ENCODE data around the gene DRD4. TPM values are rescaled to one million over a fixed set of nuclear protein-coding genes. Genes with fewer than 3 reads are reported as not detected.
A peak's percentile ranks its signal among the peaks of the same experiment; 100 is the strongest.

Gene DRD4
- total and polyA plus RNA-seq, 2 of the 13 experiments (the other 11 are each of a cell fraction or from before 2014, with no cell fraction given) = 0.09 to 0.13 TPM

GRCh38 chr11:607020-607780 is 29.9 kb upstream of the DRD4 start:
- intact Hi-C loops (cut with micrococcal nuclease; ENCODE audit: unreplicated experiment) = no loop called here
- Histone ChIP-seq H3K4me3 (replicated peaks in 1 of 3; ENCODE audit: insufficient read depth in 1 of 3, low read depth in 2 of 3, low read length in 3 of 3) (no peak overlapping the region), H3K4me2 (ENCODE audit: low read depth, low read length) (no peak overlapping the region), H2AFZ (ENCODE audit: low read length) (no peak overlapping the region), H3K9ac (ENCODE audit: insufficient read depth, low read depth, low read length) (no peak overlapping the region), H3K79me2 (ENCODE audit: insufficient read depth, low read length) (no peaks in the 10 kb centered on the region), H3K9me3 (ENCODE audit: low read length) (no peaks in the 10 kb centered on the region), H3K4me1 (ENCODE audit: insufficient read depth, low read length) (no peaks in the 10 kb centered on the region), H3K27me3 (ENCODE audit: control insufficient read depth in 1 of 2, insufficient read depth in 2 of 2, low read length in 2 of 2) (no peaks in the 10 kb centered on the region), H3K36me3 (replicated peaks in 1 of 2; ENCODE audit: control insufficient read depth in 1 of 2, insufficient read depth in 2 of 2, low read length in 2 of 2) (peaks cover 53 to 93% of the 10 kb centered on the region in 2 experiments; a peak in 4 of 5 replicates), H3K27ac (ENCODE audit: extremely low read length, insufficient read depth, low read length) (no peak overlapping the region), H4K20me1 (ENCODE audit: insufficient read depth, low read length) (peaks cover 6% of the 10 kb centered on the region; the same call in 1 of the 2 replicates)
- POLR2A ChIA-PET = interaction anchor here (1.3 kb wide), 1 partner anchor 19 kb away, joined by 3 read pairs; no protein-coding TSS in a partner anchor
- ATAC-seq (no peak), DNase-seq (ENCODE audit: low spot score) (no peak), FAIRE-seq (no peak)
- in situ Hi-C loops (cut with HindIII; ENCODE audit: extremely low pct_ligation_motif_present, low pct_unique_long_range_greater_than_20kb) = no loop called here
- no TSS peak for BruUV-seq (replicated peaks)
- 93% methylated on average over 12 of the region's 35 CpGs for WGBS (ENCODE audit: low lambda C conversion rate)
- CTCF ChIA-PET (ENCODE audit: low intra/inter-chr PET ratio, low total read pairs) = no interaction called here
- TF ChIP-seq TCF7 (IDR thresholded peaks at IDR 0.05; ENCODE audit: low read depth) (no peak), AGO2 (optimal IDR thresholded peaks at IDR 0.05; ENCODE audit: low read depth, low read length) (peak; percentile 44), RBM22 (optimal IDR thresholded peaks at IDR 0.05; ENCODE audit: low read length) (peak; percentile 49), POLR2A (IDR thresholded peaks at IDR 0.05; ENCODE audit: insufficient read depth in 1 of 2, low read depth in 2 of 2, low read length in 2 of 2) (peak in 1 of 2 experiments; percentile 12; a peak in 1 of 4 replicates)

DNA sequence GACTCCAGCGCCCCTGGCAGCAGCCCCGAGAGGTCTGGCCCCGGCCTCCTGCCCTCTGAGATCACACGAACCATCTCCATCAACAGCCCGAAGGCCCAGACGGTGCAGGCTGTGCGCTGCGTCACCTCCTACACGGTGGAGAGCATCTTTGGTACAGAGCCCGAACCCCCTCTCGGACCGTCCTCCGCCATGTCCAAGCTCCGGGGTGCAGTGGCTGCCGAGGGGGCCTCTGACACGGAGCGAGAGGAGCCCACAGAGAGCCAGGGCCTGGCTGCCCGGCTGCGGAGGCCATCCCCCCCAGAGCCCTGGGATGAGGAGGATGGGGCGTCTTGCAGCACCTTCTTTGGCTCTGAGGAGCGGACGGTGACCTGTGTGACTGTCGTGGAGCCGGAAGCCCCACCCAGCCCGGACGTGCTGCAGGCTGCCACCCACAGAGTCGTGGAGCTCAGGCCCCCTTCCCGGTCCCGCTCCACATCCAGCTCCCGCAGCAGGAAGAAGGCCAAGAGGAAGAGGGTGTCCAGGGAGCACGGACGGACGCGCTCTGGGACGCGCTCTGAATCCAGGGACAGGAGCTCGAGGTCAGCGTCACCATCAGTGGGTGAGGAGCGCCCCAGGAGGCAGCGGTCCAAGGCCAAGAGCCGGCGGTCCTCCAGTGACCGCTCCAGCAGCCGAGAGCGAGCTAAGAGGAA is 29.0 kb upstream of the DRD4 start:
- WGBS (ENCODE audit: low lambda C conversion rate) = 95% methylated on average over 35 of the region's 45 CpGs
- Histone ChIP-seq H4K20me1 (ENCODE audit: insufficient read depth, low read length) (peaks cover 7% of the 10 kb centered on the region; the same call in 1 of the 2 replicates), H3K9ac (ENCODE audit: insufficient read depth, low read depth, low read length) (no peak overlapping the region), H3K36me3 (replicated peaks in 1 of 2; ENCODE audit: control insufficient read depth in 1 of 2, insufficient read depth in 2 of 2, low read length in 2 of 2) (peaks cover 58 to 94% of the 10 kb centered on the region in 2 experiments; a peak in 4 of 5 replicates), H3K4me2 (ENCODE audit: low read depth, low read length) (no peak overlapping the region), H3K79me2 (ENCODE audit: insufficient read depth, low read length) (no peaks in the 10 kb centered on the region), H3K27me3 (ENCODE audit: control insufficient read depth in 1 of 2, insufficient read depth in 2 of 2, low read length in 2 of 2) (no peaks in the 10 kb centered on the region), H3K4me3 (replicated peaks in 1 of 3; ENCODE audit: insufficient read depth in 1 of 3, low read depth in 2 of 3, low read length in 3 of 3) (no peak overlapping the region), H2AFZ (ENCODE audit: low read length) (no peak overlapping the region), H3K9me3 (ENCODE audit: low read length) (no peaks in the 10 kb centered on the region), H3K4me1 (ENCODE audit: insufficient read depth, low read length) (no peaks in the 10 kb centered on the region), H3K27ac (ENCODE audit: extremely low read length, insufficient read depth, low read length) (no peak overlapping the region)
- no peak for ATAC-seq
- POLR2A ChIA-PET = no interaction called here
- FAIRE-seq = no peak
- BruUV-seq (replicated peaks) = no TSS peak
- in situ Hi-C loops (cut with HindIII; ENCODE audit: extremely low pct_ligation_motif_present, low pct_unique_long_range_greater_than_20kb) = no loop called here
- intact Hi-C loops (cut with micrococcal nuclease; ENCODE audit: unreplicated experiment) = no loop called here
- DNase-seq (ENCODE audit: low spot score) = no peak
- CTCF ChIA-PET (ENCODE audit: low intra/inter-chr PET ratio, low total read pairs) = no interaction called here
- TF ChIP-seq ZNF263 (CRISPR knock-in tag; IDR thresholded peaks at IDR 0.05) (0 out of 2 replicates have a peak, but pooled peaks have one; percentile 15), JARID2 (CRISPR knock-in tag; IDR thresholded peaks at IDR 0.05; ENCODE audit: insufficient replicate concordance) (no peak), AGO2 (optimal IDR thresholded peaks at IDR 0.05; ENCODE audit: low read depth, low read length) (peak; percentile 39), ZNF34 (CRISPR knock-in tag; IDR thresholded peaks at IDR 0.05; ENCODE audit: borderline replicate concordance) (no peak)
- TF ChIP-seq, protein P1, sequence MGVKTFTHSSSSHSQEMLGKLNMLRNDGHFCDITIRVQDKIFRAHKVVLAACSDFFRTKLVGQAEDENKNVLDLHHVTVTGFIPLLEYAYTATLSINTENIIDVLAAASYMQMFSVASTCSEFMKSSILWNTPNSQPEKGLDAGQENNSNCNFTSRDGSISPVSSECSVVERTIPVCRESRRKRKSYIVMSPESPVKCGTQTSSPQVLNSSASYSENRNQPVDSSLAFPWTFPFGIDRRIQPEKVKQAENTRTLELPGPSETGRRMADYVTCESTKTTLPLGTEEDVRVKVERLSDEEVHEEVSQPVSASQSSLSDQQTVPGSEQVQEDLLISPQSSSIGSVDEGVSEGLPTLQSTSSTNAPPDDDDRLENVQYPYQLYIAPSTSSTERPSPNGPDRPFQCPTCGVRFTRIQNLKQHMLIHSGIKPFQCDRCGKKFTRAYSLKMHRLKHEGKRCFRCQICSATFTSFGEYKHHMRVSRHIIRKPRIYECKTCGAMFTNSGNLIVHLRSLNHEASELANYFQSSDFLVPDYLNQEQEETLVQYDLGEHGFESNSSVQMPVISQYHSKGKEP (CRISPR knock-in tag; IDR thresholded peaks at IDR 0.05) = no peak
- TF ChIP-seq, protein P2, sequence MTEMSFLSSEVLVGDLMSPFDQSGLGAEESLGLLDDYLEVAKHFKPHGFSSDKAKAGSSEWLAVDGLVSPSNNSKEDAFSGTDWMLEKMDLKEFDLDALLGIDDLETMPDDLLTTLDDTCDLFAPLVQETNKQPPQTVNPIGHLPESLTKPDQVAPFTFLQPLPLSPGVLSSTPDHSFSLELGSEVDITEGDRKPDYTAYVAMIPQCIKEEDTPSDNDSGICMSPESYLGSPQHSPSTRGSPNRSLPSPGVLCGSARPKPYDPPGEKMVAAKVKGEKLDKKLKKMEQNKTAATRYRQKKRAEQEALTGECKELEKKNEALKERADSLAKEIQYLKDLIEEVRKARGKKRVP (CRISPR knock-in tag; IDR thresholded peaks at IDR 0.05) = no peak

Data from HepG2 (cell line).